ENCODE results near the gene DES.

DNA sequence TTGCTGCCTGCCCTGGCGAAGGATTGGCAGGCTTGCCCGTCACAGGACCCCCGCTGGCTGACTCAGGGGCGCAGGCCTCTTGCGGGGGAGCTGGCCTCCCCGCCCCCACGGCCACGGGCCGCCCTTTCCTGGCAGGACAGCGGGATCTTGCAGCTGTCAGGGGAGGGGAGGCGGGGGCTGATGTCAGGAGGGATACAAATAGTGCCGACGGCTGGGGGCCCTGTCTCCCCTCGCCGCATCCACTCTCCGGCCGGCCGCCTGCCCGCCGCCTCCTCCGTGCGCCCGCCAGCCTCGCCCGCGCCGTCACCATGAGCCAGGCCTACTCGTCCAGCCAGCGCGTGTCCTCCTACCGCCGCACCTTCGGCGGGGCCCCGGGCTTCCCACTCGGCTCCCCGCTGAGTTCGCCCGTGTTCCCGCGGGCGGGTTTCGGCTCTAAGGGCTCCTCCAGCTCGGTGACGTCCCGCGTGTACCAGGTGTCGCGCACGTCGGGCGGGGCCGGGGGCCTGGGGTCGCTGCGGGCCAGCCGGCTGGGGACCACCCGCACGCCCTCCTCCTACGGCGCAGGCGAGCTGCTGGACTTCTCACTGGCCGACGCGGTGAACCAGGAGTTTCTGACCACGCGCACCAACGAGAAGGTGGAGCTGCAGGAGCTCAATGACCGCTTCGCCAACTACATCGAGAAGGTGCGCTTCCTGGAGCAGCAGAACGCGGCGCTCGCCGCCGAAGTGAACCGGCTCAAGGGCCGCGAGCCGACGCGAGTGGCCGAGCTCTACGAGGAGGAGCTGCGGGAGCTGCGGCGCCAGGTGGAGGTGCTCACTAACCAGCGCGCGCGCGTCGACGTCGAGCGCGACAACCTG, at the start of gene DES:
- TF ChIP-seq CTCF (IDR thresholded peaks at IDR 0.05) (no peak), POLR2A (IDR thresholded peaks at IDR 0.05) (no peak)

All from body of pancreas (tissue), 4 donors.